Activated CD8-positive, alpha-beta T cell treated with anti-CD3 and anti-CD28 coated beads for 36 hours (primary cell): ENCODE measurements around the gene GJC2. TPM values are rescaled to one million over a fixed set of nuclear protein-coding genes. Genes with fewer than 3 reads are reported as not detected.

Source experiments
- ATAC-seq: fragments of 200-7000 bp; cut with Tn5 transposase; one replicate; pipeline ENCODE4 v1.10.0; 2021; ENCODE audit warnings: mild to moderate bottlenecking, moderate library complexity
- CTCF ChIA-PET: fragments of 350-600 bp; sonication (Branson Sonifier 250); formaldehyde crosslinking; loops from one replicate; lab custom pipeline; 2021; ENCODE audit warnings: antibody characterized with exemption; lab: Charles Lee
- POLR2A ChIA-PET: fragments of 350-600 bp; sonication (Branson Sonifier 250); formaldehyde crosslinking; loops from one replicate; lab custom pipeline; 2021; ENCODE audit warnings: antibody characterized with exemption; lab: Charles Lee
- DNase-seq: peaks from one replicate; pipeline ENCODE4 v3.0.0-alpha.2; 2020
- H3K27ac Mint-ChIP-seq: one replicate; pipeline ENCODE4 v1.8.0; 2021; ENCODE audit warnings: mild to moderate bottlenecking, mixed read lengths
- H3K27me3 Mint-ChIP-seq: one replicate; pipeline ENCODE4 v1.8.0; 2021; ENCODE audit warnings: mixed read lengths
- H3K36me3 Mint-ChIP-seq: one replicate; pipeline ENCODE4 v1.8.0; 2021; ENCODE audit warnings: low read depth, mixed read lengths
- H3K4me1 Mint-ChIP-seq: one replicate; pipeline ENCODE4 v1.8.0; 2021; ENCODE audit warnings: low read depth, mixed read lengths
- H3K4me3 Mint-ChIP-seq: one replicate; pipeline ENCODE4 v1.8.0; 2021; ENCODE audit warnings: mild to moderate bottlenecking, moderate library complexity, mixed read lengths
- H3K9me3 Mint-ChIP-seq: one replicate; pipeline ENCODE4 v1.8.0; 2021; ENCODE audit warnings: mixed read lengths
- CTCF ChIP-seq: fragments of 200-600 bp; IDR thresholded peaks from one replicate; pipeline ENCODE4 v1.8.0; 2022; ENCODE audit warnings: antibody characterized with exemption, mild to moderate bottlenecking
- intact Hi-C: fragments of 100-400 bp; cut with micrococcal nuclease; formaldehyde crosslinking; loops from one replicate; pipeline ENCODE4 v1.10.0; 2022
- total RNA-seq, 2 experiments: library from RNA; stranded (reverse); gene quantifications; one replicate each; pipeline ENCODE4 v1.2.3, GENCODE V29; 2021

GJC2 gene
- total RNA-seq, 2 experiments from 2014 or later = 3.4 to 3.5 TPM

GRCh38 chr1:228142701-228143136 lies 7.0 kb upstream of the GJC2 start:
- intact Hi-C loops = no loop called here
- ATAC-seq = no peak
- TF ChIP-seq CTCF = no peak
- DNase-seq = no peak
- Mint-ChIP-seq H3K4me3 (peak overlapping the region; percentile 99), H3K9me3 (no peaks in the 10 kb centered on the region), H3K36me3 (peaks cover 35% of the 10 kb centered on the region), H3K4me1 (peaks cover 30% of the 10 kb centered on the region), H3K27ac (peak overlapping the region; percentile 99), H3K27me3 (no peaks in the 10 kb centered on the region)
- ChIA-PET CTCF (interaction anchor here (0.9 to 7.4 kb wide), 5 partner anchors 10 to 23 kb away, joined by 3 to 44 read pairs (median 3); partner anchors contain the start of gene IBA57), POLR2A (interaction anchor here (0.6 to 5.7 kb wide), 5 partner anchors 10 to 373 kb away, joined by 3 to 59 read pairs (median 3); partner anchors contain the start of gene IBA57)

DNA sequence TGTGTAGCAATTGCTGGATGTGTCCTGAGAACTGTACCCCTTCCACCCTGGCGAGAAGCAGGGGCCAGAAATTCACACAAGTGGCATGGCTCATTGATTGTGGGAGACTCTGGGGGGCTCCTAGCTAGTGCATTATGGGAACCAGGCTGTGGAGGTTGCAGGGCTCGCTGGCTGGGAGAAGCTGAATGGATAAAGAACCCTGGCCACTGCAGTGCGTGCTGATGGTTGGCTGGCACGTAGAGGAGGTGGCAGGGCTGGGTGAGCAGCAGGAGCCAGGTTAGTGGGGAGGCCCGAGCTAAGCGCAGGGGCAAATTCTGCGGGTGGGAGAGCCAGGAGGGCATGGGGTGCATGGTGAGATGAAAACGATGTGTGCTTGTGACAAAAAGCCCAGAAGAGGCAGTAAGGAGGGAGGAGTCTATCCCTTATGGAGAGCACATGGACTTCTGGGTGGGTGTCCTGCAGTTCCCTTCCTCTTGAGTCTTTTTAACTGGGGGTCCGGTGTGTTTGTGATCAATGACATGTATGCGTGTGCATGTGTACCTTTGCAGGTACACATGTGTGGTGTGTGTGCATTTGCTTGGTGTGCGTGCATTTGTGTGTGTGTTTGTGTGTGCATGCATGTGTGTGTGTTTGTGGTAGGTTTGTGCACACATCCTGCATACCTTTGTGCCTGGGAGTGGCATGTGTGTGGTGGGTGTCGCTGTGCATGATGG lies 6.1 kb upstream of the GJC2 start:
- peak overlapping the region; percentile 99 for H3K27ac Mint-ChIP-seq
- peak overlapping the region; percentile 99 for H3K4me3 Mint-ChIP-seq
- TF ChIP-seq CTCF = no peak
- no peak for ATAC-seq
- H3K36me3 Mint-ChIP-seq = peaks cover 35% of the 10 kb centered on the region
- peaks cover 30% of the 10 kb centered on the region for H3K4me1 Mint-ChIP-seq
- POLR2A ChIA-PET = interaction anchor here (0.6 to 5.7 kb wide), 4 partner anchors 9 to 372 kb away, joined by 3 to 59 read pairs (median 10); partner anchors contain the start of gene IBA57
- DNase-seq = no peak
- no peaks in the 10 kb centered on the region for H3K27me3 Mint-ChIP-seq
- CTCF ChIA-PET = interaction anchor here (1.1 to 7.4 kb wide), 4 partner anchors 9 to 22 kb away, joined by 3 to 44 read pairs (median 4); partner anchors contain the start of gene IBA57
- no peaks in the 10 kb centered on the region for H3K9me3 Mint-ChIP-seq
- intact Hi-C loops = no loop called here

DNA sequence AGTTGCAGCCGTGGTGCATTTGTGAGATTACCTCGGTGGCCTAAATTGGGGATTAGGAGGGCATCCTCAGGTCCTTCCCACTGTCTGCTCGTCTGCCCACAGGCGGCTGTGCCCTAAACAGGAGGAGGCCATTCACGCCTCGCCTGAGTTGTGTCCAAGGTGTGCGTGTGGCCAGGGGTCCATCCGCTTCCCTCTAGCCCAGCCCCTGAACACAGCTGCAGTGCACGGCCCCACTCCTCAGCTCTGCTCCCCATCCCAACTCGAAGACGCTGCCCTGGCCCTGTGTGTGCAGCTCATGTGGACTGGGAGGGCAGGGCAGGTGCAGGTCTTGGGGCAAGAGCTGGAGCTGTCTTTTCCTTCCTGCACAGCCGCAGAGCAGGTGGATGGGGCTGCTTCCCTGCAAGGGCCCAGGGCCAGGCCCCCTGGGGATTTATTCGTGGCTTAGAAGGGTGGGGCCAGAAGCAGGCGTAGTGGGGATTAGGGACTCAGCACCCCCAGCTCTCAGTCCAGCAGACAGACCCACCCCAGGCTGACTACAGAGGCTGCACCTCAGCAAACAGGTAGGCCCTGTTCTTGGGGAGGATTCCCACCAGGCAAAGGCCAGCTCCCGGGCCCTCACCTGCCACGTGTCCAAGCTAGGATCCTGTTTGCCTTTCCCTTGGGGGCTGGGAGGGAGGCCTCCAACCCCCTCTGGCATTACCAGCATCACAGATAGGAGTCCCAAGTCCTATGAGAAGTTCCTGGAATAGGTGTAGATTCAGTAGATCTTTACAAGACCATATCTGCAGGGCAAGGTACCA lies 5.3 kb upstream of the GJC2 start:
- no peak overlapping the region for H3K27ac Mint-ChIP-seq
- POLR2A ChIA-PET = no interaction called here

DNA sequence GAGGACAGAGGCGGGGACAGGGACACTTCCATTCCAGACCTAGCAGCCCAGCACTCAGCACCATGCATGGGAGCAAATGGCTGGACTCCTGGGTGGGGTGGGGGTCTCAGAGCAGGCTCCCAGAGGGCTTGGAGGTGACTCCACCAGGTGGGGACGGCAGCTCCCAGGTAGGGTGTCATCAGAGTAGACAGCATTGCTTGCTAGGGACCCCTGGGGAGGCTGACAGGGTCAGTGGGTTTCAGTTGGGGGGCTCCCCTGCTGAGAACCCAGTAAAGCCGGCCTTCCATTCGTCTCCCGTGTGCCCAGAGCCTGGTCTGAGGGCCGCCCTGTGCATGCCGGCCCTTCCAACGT lies 4.8 kb upstream of the GJC2 start:
- H3K36me3 Mint-ChIP-seq = peaks cover 35% of the 10 kb centered on the region
- H3K27ac Mint-ChIP-seq = no peak overlapping the region
- ChIA-PET POLR2A (no interaction called here), CTCF (no interaction called here)
- H3K9me3 Mint-ChIP-seq = no peaks in the 10 kb centered on the region
- H3K27me3 Mint-ChIP-seq = no peaks in the 10 kb centered on the region
- DNase-seq = no peak
- ATAC-seq = no peak
- intact Hi-C loops = no loop called here
- peaks cover 30% of the 10 kb centered on the region for H3K4me1 Mint-ChIP-seq
- no peak overlapping the region for H3K4me3 Mint-ChIP-seq
- TF ChIP-seq CTCF = no peak

More for the DNA sequence above, 5.3 kb upstream of the GJC2 start:
- Mint-ChIP-seq H3K27me3 (no peaks in the 10 kb centered on the region), H3K36me3 (peaks cover 35% of the 10 kb centered on the region), H3K9me3 (no peaks in the 10 kb centered on the region), H3K4me3 (peak overlapping the region; percentile 99), H3K4me1 (peaks cover 30% of the 10 kb centered on the region)
- ATAC-seq = no peak
- TF ChIP-seq CTCF = no peak
- no peak for DNase-seq
- CTCF ChIA-PET = no interaction called here
- intact Hi-C loops = no loop called here
